HG03575 (cell line): ENCODE data around the gene PDE6C.
"Not testable (repeated sequence)": the region's sequence is repeated elsewhere in the genome, so short reads cannot be mapped to it uniquely, and the experiment has no call there.

Experiments
- ATAC-seq: cut with Tn5 transposase; IDR thresholded peaks from one replicate; pipeline ENCODE4 v1.9.1; 2021; ENCODE audit not compliant: unreplicated experiment, insufficient number of reproducible peaks, low FRiP score; ENCODE audit errors: extremely low read depth

Gene PDE6C

GRCh38 chr10:93678805-93679587, 66.7 kb downstream of the PDE6C start:
- no peak for ATAC-seq

- ATAC-seq: no peak
These were observed 68.2 kb downstream of the PDE6C start for GRCh38 chr10:93680412-93681047.

GRCh38 chr10:93687737-93688136, 75.4 kb downstream of the PDE6C start:
- no peak for ATAC-seq

GRCh38 chr10:93695740-93696139, 83.4 kb downstream of the PDE6C start:
- no peak for ATAC-seq

- ATAC-seq: not testable (repeated sequence)
These were observed 84.2 kb downstream of the PDE6C start for GRCh38 chr10:93696582-93696981.

GRCh38 chr10:93697207-93697606, 84.9 kb downstream of the PDE6C start:
- ATAC-seq: no peak

GRCh38 chr10:93701866-93702209, 89.5 kb downstream of the PDE6C start:
- ATAC-seq: no peak

GRCh38 chr10:93702210-93703001, 90.1 kb downstream of the PDE6C start, which contains the start of gene FRA10AC1:
FRA10AC1 (minus strand) TSS chr10:93702592; CDS start chr10:93700106, 2,486 bp downstream.
- ATAC-seq: no peak

GRCh38 chr10:93703066-93703465, 90.7 kb downstream of the PDE6C start:
- no peak for ATAC-seq

GRCh38 chr10:93703841-93704240, 91.5 kb downstream of the PDE6C start:
- no peak for ATAC-seq

GRCh38 chr10:93704451-93704850, 92.1 kb downstream of the PDE6C start:
- no peak for ATAC-seq

- no peak for ATAC-seq
These were observed 95.3 kb downstream of the PDE6C start for GRCh38 chr10:93707623-93708022.

GRCh38 chr10:93710333-93710909, 98.1 kb downstream of the PDE6C start:
- no peak for ATAC-seq

GRCh38 chr10:93711891-93712290, 99.6 kb downstream of the PDE6C start:
- no peak for ATAC-seq

- no peak for ATAC-seq
These were observed 100.3 kb downstream of the PDE6C start for GRCh38 chr10:93712593-93712992.

- peak; percentile 87 for ATAC-seq
These were observed 103.0 kb downstream of the PDE6C start for GRCh38 chr10:93715345-93715744.
